Right ventricle myocardium inferior (tissue), 1 donor: ENCODE data around the gene MED27. TPM values are rescaled to one million over a fixed set of nuclear protein-coding genes. Genes with fewer than 3 reads are reported as not detected.
"Not testable (repeated sequence)": the region's sequence is repeated elsewhere in the genome, so short reads cannot be mapped to it uniquely, and the experiment has no call there.

Source experiments
- ATAC-seq: fragments of 200-7000 bp; cut with Tn5 transposase; one replicate; pipeline ENCODE4 v1.9.1; 2020; ENCODE audit warnings: mild to moderate bottlenecking, moderate library complexity
- DNase-seq: peaks from one replicate; pipeline ENCODE4 v3.0.0; 2021; ENCODE audit errors: missing footprints
- intact Hi-C: fragments of 100-400 bp; cut with DNase I; formaldehyde crosslinking; loops from one replicate; pipeline ENCODE4 v1.11.0; 2022
- total RNA-seq: library from RNA; stranded (reverse); fragmentation: NEBNext Ultra II Directional; extraction: Animal tissue kit (Norgen Biotek cat#: 25700); gene quantifications from one replicate; pipeline ENCODE4 v1.2.1, GENCODE V29; 2021
- donor health status: DM: no; HTN: yes; CAD: no; lungs with severe emphysema.

The MED27 gene
- total RNA-seq, 1 donor from 2014 or later: 15.1 TPM

- intact Hi-C loops: no loop called here
- ATAC-seq (no peak), DNase-seq (no peak)
Observed at GRCh38 chr9:132025766-132026165, 53.9 kb downstream of the MED27 start.

GRCh38 chr9:132024589-132024988 is 55.1 kb downstream of the MED27 start:
- intact Hi-C loops: no loop called here
- no peak for ATAC-seq
- no peak for DNase-seq

GRCh38 chr9:132023419-132024180 is 56.1 kb downstream of the MED27 start:
- ATAC-seq (no peak), DNase-seq (no peak)
- intact Hi-C loops: no loop called here

GRCh38 chr9:132020820-132021510 is 58.7 kb downstream of the MED27 start:
- intact Hi-C loops: no loop called here
- no peak for ATAC-seq

GRCh38 chr9:132020272-132020671 is 59.4 kb downstream of the MED27 start:
- DNase-seq (no peak), ATAC-seq (no peak)
- intact Hi-C loops: no loop called here

More at GRCh38 chr9:132020820-132021510, 58.7 kb downstream of the MED27 start:
- no peak for DNase-seq

- DNase-seq (no peak), ATAC-seq (peak; percentile 13)
- intact Hi-C loops: no loop called here
Observed at GRCh38 chr9:132019702-132020101, 60.0 kb downstream of the MED27 start.

- DNase-seq (no peak), ATAC-seq (peak; percentile 69)
- intact Hi-C loops: no loop called here
Observed at GRCh38 chr9:132018957-132019405, 60.7 kb downstream of the MED27 start.

- DNase-seq (no peak), ATAC-seq (no peak)
- intact Hi-C loops: no loop called here
Observed at GRCh38 chr9:132016456-132016855, 63.2 kb downstream of the MED27 start.

- no peak for ATAC-seq
- DNase-seq: no peak
- intact Hi-C loops: no loop called here
Observed at GRCh38 chr9:132015866-132016265, 63.8 kb downstream of the MED27 start.

- DNase-seq: no peak
- intact Hi-C loops: no loop called here
- no peak for ATAC-seq
Observed at GRCh38 chr9:132014218-132014805, 65.4 kb downstream of the MED27 start.

GRCh38 chr9:132012704-132013357 is 66.8 kb downstream of the MED27 start:
- DNase-seq: no peak
- ATAC-seq: no peak
- intact Hi-C loops: no loop called here

GRCh38 chr9:132011896-132012295 is 67.8 kb downstream of the MED27 start:
- intact Hi-C loops: no loop called here
- ATAC-seq (no peak), DNase-seq (no peak)

- intact Hi-C loops: no loop called here
- DNase-seq (no peak), ATAC-seq (no peak)
Observed at GRCh38 chr9:132011309-132011708, 68.4 kb downstream of the MED27 start.

GRCh38 chr9:132010201-132010600 is 69.5 kb downstream of the MED27 start:
- intact Hi-C loops, ATAC-seq, DNase-seq: not testable (repeated sequence)

- no peak for ATAC-seq
- intact Hi-C loops: no loop called here
Observed at GRCh38 chr9:132008855-132009812, 70.5 kb downstream of the MED27 start.

GRCh38 chr9:132008184-132008803 is 71.4 kb downstream of the MED27 start:
- intact Hi-C loops: no loop called here
- ATAC-seq (no peak), DNase-seq (no peak)

More at GRCh38 chr9:132008855-132009812, 70.5 kb downstream of the MED27 start:
- no peak for DNase-seq

- intact Hi-C loops: no loop called here
- DNase-seq: no peak
- no peak for ATAC-seq
Observed at GRCh38 chr9:132007371-132008025, 72.2 kb downstream of the MED27 start.
